DMS 273 (cell line): ENCODE measurements around the gene CRACR2B.
A peak's percentile ranks its signal among the peaks of the same experiment; 100 is the strongest.

ENCODE experiments used
- DNase-seq: peaks from one replicate; lab custom pipeline; 2025; ENCODE audit not compliant: unreplicated experiment; lab: John Stamatoyannopoulos, UW

The CRACR2B gene

DNA sequence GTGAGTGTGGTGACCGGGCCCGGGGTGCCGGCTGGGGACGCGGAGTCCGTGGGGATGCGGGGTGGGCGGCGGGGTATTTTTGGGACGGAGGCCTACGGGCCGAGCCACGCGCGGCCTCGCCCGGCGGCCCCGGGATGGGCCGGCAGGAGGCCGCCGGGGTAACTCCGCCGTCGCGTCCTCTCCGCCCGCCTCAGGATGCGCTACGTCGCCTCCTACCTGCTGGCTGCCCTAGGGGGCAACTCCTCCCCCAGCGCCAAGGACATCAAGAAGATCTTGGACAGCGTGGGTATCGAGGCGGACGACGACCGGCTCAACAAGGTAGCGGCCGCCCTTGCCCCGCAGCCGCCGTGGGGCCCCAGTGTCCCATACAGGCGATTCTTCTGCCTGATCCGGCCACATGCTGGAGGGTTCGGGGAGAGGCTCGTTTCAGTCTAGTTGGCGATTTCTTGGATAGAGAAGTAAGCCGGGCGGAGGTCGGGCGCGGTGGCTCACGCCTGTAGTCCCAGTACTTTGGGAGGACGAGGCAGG lies 17.6 kb upstream of the CRACR2B start:
- no peak for DNase-seq

- DNase-seq: no peak
Measured at GRCh38 chr11:811446-812245, 16.1 kb upstream of the CRACR2B start.

DNA sequence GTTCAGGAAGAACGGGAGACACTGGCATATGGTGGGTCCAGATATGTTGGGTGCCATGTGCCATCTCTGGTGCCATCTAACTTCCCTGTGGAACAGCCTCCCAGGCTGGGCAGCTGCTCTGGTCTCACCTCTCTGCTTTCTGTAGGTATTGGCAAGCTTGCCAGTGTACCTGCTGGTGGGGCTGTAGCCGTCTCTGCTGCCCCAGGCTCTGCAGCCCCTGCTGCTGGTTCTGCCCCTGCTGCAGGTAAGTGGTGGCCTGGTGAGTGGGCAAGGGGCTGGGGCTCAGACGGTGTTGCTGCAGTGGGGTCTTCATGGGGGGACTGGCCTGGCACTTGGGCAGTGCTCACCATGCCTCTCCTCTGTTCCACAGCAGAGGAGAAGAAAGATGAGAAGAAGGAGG lies 15.3 kb upstream of the CRACR2B start:
- no peak for DNase-seq

- no peak for DNase-seq
Measured at GRCh38 chr11:813072-813455, 14.7 kb upstream of the CRACR2B start.

DNA sequence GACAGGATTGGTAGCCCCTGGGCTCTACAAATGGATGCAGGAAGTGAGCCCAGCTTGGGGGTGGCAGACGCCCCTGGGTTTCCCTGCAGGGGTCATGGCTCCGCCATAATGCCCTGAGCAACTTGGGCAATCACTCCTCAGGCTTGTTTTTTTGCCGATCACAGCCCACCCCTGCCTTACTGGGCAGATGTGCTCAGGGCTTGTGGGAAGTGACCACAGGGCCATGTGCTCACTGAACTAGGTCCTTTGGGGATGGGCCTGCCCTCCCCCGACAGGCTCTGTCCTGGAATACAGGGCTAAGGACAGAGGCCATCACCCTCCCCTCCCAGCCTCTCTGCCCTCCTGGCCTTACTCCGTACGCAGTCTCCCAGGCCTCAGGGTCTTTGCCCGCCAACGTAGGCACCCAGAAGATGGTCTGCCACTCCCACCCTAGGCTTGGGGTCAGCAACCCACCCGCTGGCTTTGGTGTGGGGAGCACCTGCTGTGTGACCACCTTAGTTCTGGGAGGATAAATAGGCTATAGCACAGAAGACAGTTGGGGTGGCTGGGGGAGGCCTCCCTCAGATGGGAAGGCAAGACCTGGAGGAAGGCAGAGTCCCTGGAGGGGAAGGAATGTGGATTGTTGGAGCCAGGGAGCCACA lies 14.1 kb upstream of the CRACR2B start:
- peak; percentile 55 for DNase-seq

GRCh38 chr11:815675-816432 lies 11.9 kb upstream of the CRACR2B start:
- no peak for DNase-seq

- peak; percentile 44 for DNase-seq
Measured at GRCh38 chr11:816433-816779, 11.3 kb upstream of the CRACR2B start.

DNA sequence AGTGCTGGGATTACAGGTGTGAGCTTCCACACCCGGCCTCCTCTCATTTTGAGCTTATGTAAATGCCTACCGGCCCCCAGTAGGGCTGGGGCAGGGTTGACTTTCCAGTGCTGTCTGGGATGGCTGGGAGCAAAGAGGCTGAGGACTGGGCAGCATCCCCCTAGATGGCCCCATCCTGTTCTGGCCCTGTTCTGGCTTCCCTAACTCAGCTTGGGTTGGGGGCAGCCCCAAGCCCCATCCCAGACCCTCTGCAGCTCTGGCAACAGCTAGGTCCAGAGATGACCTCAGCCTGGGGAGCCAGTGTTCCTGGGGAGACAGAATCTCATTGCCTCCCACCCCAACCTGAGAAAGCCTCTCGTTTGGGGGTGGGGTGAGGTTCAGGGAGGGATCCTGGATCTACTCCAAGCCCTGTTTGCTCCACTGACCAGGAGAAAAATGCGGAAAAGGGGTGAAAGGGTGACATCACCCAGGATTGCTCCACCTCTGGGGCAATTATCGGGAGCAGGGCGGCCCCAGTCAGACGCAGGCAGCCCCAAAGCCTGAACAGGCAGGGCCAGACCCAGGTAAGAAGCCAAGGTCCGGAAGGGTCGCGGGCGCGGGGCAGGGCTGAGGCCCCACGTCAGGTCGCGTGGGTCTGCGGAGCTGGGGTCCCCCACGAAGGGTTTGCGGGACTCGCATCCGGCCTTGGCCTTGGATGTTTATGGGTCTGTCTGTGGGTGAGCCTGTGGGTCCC lies 9.2 kb upstream of the CRACR2B start, which contains the start of gene PNPLA2:
TSS of gene PNPLA2 (plus strand) at position 519 of the 733 bp plus-strand sequence. CDS start 805 bp downstream, outside the sequence.
- DNase-seq: no peak

DNA sequence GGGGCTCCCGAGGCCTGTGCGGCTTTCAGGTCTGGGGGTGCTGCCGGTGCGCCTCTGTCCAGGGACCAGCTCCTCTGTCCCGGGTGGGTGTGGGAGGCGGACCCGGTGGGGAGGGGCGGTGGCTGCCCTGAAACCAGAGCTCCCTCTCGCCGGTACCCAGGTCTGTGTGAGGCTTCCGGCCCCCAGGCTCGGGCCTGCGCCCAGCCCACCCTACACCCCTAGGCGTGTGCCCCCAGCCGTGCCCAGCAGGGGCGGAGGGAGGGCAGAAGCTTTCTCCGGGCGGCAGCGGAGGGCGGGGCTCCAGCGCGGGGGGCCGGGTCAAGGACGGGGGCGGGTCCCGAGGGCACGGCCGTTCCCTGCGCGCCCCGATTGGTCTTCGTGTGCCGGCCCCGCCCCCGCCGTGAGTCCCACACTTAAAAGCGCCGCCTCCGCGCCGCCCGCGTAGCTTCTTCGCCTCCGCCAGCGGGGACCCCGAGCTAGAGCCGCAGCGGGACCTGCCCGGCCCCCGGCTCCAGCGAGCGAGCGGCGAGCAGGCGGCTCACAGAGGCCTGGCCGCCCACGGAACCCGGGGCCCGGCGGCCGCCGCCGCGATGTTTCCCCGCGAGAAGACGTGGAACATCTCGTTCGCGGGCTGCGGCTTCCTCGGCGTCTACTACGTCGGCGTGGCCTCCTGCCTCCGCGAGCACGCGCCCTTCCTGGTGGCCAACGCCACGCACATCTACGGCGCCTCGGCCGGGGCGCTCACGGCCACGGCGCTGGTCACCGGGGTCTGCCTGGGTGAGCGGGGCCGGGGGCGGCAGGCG lies 8.4 kb upstream of the CRACR2B start:
- peak; percentile 93 for DNase-seq

- DNase-seq: peak; percentile 89
Measured at GRCh38 chr11:819943-820649, 7.6 kb upstream of the CRACR2B start.

- DNase-seq: no peak
Measured at GRCh38 chr11:820655-821511, 6.8 kb upstream of the CRACR2B start.

GRCh38 chr11:821512-822371 lies 6.0 kb upstream of the CRACR2B start:
- peak; percentile 69 for DNase-seq

GRCh38 chr11:823441-824291 lies 4.1 kb upstream of the CRACR2B start:
- no peak for DNase-seq

GRCh38 chr11:824292-824880 lies 3.3 kb upstream of the CRACR2B start:
- DNase-seq: no peak

DNA sequence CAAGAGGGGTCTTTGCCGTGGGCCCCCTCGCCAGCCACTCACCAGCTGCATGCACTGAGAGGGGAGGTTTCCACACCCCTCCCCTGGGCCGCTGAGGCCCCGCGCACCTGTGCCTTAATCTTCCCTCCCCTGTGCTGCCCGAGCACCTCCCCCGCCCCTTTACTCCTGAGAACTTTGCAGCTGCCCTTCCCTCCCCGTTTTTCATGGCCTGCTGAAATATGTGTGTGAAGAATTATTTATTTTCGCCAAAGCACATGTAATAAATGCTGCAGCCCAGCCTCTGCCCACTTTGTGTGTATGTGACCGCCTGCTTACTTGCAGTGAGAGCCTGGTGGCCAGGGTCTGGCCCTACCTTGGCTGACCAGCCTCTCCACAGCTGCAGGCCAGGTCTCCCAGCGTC lies 2.8 kb upstream of the CRACR2B start:
- no peak for DNase-seq
